HG03460 (cell line): ENCODE measurements around the gene GEMIN8.

Experiments used
- ATAC-seq: cut with Tn5 transposase; IDR thresholded peaks from one replicate; pipeline ENCODE4 v1.9.1; 2021; ENCODE audit not compliant: unreplicated experiment

GEMIN8 gene

DNA sequence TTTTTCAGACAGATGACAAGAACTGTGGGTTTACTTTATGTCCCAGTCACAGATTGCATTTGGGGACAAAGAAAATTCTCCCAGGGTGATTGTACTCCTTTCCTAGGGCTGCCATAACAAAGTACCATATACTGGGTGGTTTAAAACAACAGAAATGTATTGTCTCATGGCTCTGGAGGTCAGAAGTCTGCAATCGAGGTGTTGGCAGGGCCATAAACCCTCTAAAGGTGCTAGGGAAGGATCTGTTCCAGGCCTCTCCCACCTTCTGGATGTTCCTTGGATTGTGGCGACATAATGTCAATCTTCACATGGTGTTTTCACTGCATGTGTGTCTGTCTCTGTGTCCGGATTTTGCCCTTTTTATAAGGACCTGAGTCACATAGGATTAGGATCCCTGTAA is 12.3 kb downstream of the GEMIN8 start:
- ATAC-seq: no peak

DNA sequence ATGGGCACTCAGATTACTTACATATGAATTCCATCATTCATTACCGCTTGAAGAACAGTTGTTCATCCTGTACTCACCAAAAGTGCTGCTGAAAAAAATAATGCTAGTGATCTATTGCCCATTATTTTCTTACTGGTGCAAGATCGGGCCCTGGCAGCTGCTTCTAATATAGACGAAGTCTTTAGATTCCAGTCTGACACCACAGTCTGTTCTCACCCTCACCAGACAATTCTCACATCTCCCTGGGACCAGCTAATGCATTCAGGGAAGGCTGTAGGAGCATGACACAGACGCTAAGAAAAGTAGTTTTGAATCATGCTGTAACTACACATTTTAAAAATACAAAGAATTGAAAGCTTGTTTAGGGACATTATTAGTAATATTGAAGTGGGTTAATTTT is 13.8 kb downstream of the GEMIN8 start:
- no peak for ATAC-seq

DNA sequence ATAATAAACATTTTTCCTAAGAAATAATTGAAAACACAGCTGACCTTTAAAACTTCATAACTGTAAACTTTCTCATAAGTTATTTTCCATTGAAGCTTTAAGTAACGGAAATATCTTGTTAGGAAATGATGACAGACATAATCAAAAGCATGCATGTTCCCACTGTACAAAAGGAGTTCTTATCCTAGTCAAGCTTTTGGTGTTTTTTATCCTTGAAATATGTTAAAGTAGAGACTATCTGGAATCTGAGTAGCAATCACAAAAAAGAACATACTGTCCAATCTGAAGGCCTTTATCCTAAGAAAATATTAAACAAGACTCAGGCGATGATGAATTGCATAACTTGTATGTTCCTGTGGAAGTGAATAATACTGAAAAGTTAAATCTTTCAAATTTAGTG is 14.4 kb downstream of the GEMIN8 start:
- ATAC-seq: no peak

- no peak for ATAC-seq
These were observed 15.2 kb downstream of the GEMIN8 start for GRCh38 chrX:14014526-14014925.

DNA sequence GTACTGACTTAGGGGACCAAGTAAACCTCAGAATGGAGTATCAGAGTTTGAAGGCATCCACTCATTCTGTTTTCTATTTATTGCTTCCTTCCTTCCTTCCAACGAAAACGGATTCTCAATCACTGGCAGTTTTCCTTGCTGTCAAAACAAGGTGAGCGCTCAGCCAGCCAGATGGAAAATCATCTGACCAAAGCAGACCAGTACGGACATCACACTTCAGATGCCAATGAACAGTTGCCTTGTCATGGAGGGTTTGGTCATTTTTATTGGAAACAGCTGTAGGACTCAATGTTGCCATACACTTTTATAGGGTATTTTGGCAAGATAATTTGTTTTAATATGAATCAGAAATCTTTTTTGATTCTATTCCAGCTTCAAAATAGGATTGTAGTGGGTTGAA is 16.6 kb downstream of the GEMIN8 start:
- ATAC-seq: no peak

DNA sequence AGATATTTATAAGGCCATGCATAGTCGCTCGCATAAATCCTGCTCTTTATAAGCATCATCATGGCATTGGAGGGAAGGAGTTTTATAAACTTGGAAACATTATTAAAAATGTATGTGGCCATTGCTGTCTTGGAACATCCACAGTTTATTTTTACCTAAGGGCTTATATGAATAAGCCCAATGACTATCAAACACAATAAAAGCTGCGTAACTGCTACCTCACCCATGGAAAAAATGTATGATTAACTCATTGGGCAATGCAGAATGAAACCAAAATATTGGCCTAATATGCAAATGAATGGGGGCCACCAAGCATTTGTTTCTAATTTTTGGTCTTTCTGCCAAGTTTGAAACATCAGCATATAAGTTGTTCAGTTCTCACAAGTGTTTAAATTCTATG is 19.1 kb downstream of the GEMIN8 start:
- ATAC-seq: no peak

- ATAC-seq: no peak
These were observed 23.2 kb downstream of the GEMIN8 start for GRCh38 chrX:14006540-14006939.

- no peak for ATAC-seq
These were observed 25.7 kb downstream of the GEMIN8 start for GRCh38 chrX:14003876-14004425.

- no peak for ATAC-seq
These were observed 26.7 kb downstream of the GEMIN8 start for GRCh38 chrX:14003028-14003427.

DNA sequence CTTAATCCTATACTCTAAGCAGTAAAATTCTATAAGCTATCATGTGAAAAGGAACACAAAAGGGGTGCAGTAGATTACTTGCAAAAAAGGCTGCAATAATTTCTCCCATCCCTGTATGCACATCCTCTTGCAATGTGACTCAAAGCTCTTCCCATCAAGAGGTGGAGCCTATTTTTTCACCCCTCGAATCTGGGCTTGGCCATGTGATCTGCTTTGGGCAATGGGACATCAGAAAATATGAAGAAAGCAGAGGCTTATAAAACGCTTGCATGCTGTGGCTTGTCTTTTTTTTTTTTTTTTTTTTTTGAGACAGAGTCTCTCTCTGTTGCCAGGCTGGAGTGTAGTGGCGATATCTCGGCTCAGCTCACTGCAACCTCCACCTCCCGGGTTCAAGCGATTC is 33.0 kb downstream of the GEMIN8 start:
- no peak for ATAC-seq

GRCh38 chrX:13994536-13995080 is 35.1 kb downstream of the GEMIN8 start:
- no peak for ATAC-seq

GRCh38 chrX:13994104-13994503 is 35.6 kb downstream of the GEMIN8 start:
- no peak for ATAC-seq

- ATAC-seq: no peak
These were observed 39.4 kb downstream of the GEMIN8 start for GRCh38 chrX:13990126-13990800.

DNA sequence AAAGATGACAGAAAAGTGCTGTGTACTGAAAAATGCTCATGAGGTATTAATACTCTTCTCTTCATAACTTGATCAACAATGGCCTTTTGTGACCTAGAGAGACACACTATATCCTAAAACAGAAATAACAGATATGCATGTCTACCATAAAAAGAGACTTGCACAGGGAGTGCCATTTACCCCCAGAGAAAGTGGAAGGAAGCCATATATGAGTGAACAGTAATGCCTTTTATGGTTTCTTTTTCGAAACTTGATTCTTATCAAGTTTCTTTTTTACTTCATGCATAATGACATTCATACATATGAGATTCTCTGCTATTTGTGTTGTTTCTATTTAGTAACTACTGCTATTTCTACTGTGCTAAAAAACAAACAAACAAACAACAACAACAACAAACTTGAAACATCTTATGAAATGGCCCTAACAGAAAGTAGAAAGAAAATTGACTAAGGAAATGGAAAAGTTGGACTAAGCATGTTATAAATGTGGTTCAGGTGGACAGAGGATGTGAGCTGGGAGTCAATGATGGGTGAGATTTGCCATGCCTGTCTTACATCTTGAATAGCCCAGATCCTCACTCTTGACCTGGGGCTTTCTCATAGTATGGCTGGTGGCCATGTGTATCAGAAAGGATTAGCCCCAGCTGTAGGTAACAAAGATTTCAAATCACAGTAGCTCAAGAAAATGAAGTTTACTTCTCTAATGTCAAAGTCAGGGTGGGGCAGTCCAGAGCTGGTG is 43.8 kb downstream of the GEMIN8 start:
- no peak for ATAC-seq

DNA sequence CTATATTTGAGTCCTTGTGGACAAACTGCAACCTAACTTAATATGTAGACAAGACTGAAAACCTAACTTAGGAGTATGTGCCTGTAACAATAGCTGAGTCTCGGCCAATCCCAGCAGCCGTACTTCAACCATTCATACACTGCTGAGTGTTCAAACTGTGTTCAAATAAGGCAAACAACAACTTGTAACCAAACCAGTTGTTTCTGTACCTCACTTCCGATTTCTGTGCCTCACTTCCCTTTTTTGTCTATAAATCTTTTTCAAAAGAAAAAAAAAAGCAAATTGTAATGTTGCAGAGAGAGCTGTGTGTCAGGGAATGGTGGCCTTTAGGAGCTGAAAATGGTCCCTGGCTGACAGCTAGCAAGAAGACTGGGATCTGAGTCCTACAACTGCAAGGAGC is 46.0 kb downstream of the GEMIN8 start:
- no peak for ATAC-seq

- no peak for ATAC-seq
These were observed 61.5 kb downstream of the GEMIN8 start for GRCh38 chrX:13968198-13968597.

DNA sequence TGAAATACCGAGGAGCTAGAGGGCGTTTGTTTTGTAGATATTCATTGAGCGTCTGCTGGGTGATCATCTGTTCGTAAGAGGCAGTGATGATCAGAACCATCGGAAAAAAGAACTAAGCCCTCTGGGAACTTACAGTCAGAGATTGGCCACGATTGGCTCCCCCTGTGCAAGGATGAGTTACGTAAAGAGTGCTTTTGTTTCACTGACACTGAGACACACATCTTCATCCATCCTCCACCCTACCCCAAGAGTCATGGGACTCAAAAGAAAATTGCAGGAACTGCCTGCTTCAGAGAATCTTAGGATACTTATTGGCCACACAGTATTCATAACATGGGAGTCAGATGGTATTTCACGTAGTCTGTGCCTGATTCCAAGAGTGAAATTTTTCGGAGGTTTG is 62.1 kb downstream of the GEMIN8 start:
- ATAC-seq: no peak

- ATAC-seq: no peak
These were observed 62.9 kb downstream of the GEMIN8 start for GRCh38 chrX:13966793-13967125.

DNA sequence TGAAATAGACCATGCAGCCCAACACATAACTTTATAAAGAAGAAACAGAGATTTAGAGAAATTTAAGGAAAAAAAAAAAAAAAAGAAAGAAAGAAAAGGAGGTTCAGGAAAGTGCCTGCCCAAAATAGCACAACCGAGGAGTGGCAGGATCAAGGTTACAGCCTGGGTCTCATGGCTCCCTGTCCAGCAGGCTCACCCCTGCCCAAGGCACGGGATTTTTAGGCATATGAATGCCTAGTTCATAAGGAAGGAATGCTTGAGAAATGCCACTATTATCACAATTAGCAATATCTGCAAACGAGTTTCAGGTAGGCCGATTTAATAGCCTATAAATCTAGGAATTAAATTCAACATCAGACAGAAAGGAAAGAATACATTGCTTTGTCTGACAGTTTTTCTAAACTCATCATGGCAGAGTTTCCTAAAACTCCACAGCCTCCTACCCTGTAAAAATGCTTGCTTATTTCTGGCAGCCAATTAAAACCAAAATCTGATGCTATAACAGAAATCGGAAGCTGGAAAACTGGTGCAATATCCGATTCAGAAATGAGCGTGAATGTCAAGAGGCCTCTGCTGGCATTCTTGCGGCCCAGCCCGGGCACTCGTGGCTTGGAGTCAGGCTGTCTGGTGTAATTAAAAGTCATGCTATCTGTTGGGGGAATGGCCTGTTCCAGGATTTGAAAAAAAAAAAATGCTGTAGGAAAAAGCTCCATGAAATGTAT is 63.5 kb downstream of the GEMIN8 start:
- ATAC-seq: no peak

GRCh38 chrX:13965531-13965930 is 64.2 kb downstream of the GEMIN8 start:
- no peak for ATAC-seq

DNA sequence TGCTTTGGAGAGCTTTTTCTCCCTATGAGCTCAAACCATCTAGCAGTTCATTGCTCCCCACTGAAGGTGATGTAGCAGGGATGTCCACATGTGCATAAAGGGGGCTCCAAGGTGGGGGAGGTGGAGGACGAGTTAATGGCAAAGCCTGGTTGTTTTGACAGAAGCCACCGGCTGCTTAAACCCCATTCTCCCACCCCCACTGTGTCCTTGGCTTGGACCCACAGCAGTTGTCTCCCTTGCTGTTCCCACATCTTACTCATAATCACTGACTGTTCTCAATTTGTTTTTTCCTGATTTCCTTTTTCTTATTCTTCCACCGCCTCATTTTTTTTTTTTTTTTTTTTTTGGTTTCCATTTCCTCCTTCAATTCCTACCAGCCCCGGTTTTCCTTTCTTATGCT is 72.7 kb downstream of the GEMIN8 start:
- ATAC-seq: no peak
